ENCODE results near the gene RNU2-1. TPM values are rescaled to one million over a fixed set of nuclear protein-coding genes. Genes with fewer than 3 reads are reported as not detected.
"Not testable (repeated sequence)": the region's sequence is repeated elsewhere in the genome, so short reads cannot be mapped to it uniquely, and the experiment has no call there.

The RNU2-1 gene
- total RNA-seq, 1 experiment from 2014 or later = 6,186 TPM

DNA sequence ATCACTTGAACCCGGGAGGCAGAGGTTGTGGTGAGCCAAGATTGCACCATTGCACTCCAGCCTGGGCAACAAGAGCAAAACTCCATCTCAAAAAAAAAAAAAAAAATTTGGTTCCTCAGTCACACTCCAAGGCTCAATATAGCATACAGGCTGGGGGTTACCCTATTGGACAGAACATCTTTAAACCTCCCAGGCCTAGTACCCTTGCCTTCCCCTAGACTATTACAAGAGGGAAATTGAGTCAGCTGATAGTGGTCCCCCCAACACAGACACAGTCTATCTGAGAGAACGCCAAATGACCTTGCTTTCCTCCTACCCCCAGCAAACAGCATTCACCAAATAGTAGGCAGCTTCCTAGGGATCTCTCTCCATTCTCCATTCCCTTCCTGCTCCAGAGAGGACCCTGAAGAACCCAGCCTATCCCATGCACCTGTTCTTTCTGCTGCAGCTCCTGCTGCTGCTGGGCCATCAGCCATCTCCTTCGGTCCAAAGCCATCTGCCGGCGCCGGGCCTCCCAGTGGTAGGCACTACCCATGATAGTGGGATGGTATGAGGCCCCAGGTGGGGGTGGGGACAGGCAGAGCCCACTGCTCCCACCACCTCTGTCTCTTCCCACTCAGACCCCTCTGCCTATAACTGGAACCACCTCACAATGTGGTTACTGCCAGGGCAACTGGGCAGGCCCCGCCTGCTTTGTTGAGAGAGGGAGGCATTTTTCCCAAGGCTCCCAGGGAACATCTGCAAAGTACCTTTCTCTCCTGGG lies 5.6 kb downstream of the RNU2-1 start, which contains the start of gene CCDC200:
TSS of gene CCDC200 (minus strand) at position 604 of the 763 bp plus-strand sequence. CDS start at position 535, 69 bp downstream.
- not testable (repeated sequence) for H3K4me2 ChIP-seq (ENCODE audit: insufficient read depth, insufficient read length, low read length); H3K27me3 Mint-ChIP-seq (ENCODE audit: low read depth); H2AFZ ChIP-seq (ENCODE audit: low read length); H3K23me2 ChIP-seq (ENCODE audit: insufficient read length, low read depth, low read length, poor library complexity, severe bottlenecking); H3K79me2 ChIP-seq (ENCODE audit: insufficient read depth, low read length); H3K27ac Mint-ChIP-seq; H3T11ph ChIP-seq (ENCODE audit: low read length); H2BK15ac ChIP-seq (ENCODE audit: low read depth, low read length); H3K79me1 ChIP-seq (ENCODE audit: insufficient read depth, low read depth, low read length, poor library complexity, severe bottlenecking); H3K27me3 ChIP-seq (ENCODE audit: insufficient read depth, low read length); H2BK20ac ChIP-seq (ENCODE audit: low read depth, low read length, poor library complexity, severe bottlenecking); H4K20me1 ChIP-seq (ENCODE audit: control insufficient read depth, insufficient read depth, insufficient read length); H3K9ac ChIP-seq (ENCODE audit: extremely low read depth, insufficient read length, low read length); H3K4me1 ChIP-seq (ENCODE audit: insufficient read depth, low read length); H3K14ac ChIP-seq (ENCODE audit: insufficient read depth, low read length); H3K4me3 Mint-ChIP-seq; H3K4me1 Mint-ChIP-seq; H4K91ac ChIP-seq (ENCODE audit: insufficient read length, low read depth, low read length); H3K23ac ChIP-seq (ENCODE audit: insufficient read length, low read depth, low read length); H3K27ac ChIP-seq (ENCODE audit: insufficient read length, low read depth, low read length); H3K4ac ChIP-seq (ENCODE audit: low read depth, low read length); H2BK12ac ChIP-seq (ENCODE audit: insufficient read length, low read depth, low read length); H3K36me3 Mint-ChIP-seq (ENCODE audit: insufficient read depth in 1 of 3, low read depth in 3 of 3); H2BK120ac ChIP-seq (ENCODE audit: low read depth, low read length, poor library complexity, severe bottlenecking); DNase-seq; H3K18ac ChIP-seq (ENCODE audit: insufficient read length, low read depth, low read length); H4K5ac ChIP-seq (ENCODE audit: insufficient read length, low read depth, low read length); H2BK5ac ChIP-seq (ENCODE audit: insufficient read length, low read length); H4K8ac ChIP-seq (replicated peaks; ENCODE audit: insufficient read length, low read depth, low read length); H3K56ac ChIP-seq (ENCODE audit: insufficient read length, low read depth, low read length); H3K9me3 Mint-ChIP-seq; H2AK5ac ChIP-seq (ENCODE audit: insufficient read length, low read length); H3K9me3 ChIP-seq (ENCODE audit: control insufficient read depth, low read depth, low read length)
- no CpG with 5 or more reads among the region's 7 CpGs for WGBS (ENCODE audit: extremely low coverage, insufficient read length, low lambda C conversion rate)

Data from H9 (cell line).